GM13977 (cell line): ENCODE measurements around the gene PTBP1.
"Not testable (repeated sequence)": the region's sequence is repeated elsewhere in the genome, so short reads cannot be mapped to it uniquely, and the experiment has no call there.

Experiments
- DNase-seq: peaks from one replicate; pipeline ENCODE4 v3.0.0; 2012; ENCODE audit warnings: low spot score
- CTCF ChIP-seq: IDR thresholded peaks from 2 replicates; pipeline ENCODE4 v1.5.1; 2012; ENCODE audit warnings: mild to moderate bottlenecking, control low read depth; ENCODE audit not compliant: insufficient read depth; ENCODE audit errors: extremely low read depth, missing control alignments
- in situ Hi-C: fragments of 300-500 bp; cut with MboI; formaldehyde crosslinking; loops from one replicate; pipeline ENCODE4 v1.12.0; 2022; ENCODE audit warnings: low sequenced_read_pairs, low pct_unique_long_range_greater_than_20kb, mixed read lengths, inconsistent platforms; ENCODE audit not compliant: unreplicated experiment

The PTBP1 gene

GRCh38 chr19:815775-816499, 18.7 kb downstream of the PTBP1 start:
- in situ Hi-C loops, result no loop called here
- TF ChIP-seq CTCF, result no peak
- no peak for DNase-seq

- in situ Hi-C loops, result no loop called here
- no peak for DNase-seq
- TF ChIP-seq CTCF, result no peak
Observed at GRCh38 chr19:816500-816857, 19.2 kb downstream of the PTBP1 start.

DNA sequence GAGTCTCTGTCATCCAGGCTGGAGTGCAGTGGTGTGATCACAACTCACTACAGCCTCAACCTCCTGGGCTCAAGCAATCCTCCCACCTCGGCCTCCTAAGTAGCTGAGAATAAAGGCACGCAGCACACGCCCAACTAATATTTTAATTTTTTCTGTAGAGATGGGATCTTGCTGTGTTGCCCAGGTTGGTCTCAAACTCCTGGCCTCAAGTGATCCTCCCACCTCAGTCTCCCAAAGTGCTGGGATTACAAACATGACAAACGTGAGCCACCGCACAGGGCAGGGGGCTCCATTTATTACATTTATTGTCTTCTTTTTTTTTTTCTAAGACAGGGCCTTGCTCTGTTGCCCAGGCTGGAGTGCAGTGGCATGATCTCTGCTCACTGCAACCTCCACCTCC, 23.0 kb downstream of the PTBP1 start:
- DNase-seq, in situ Hi-C loops: not testable (repeated sequence)

GRCh38 chr19:821231-821824, 24.1 kb downstream of the PTBP1 start:
- no peak for TF ChIP-seq CTCF
- in situ Hi-C loops, result no loop called here
- peak; percentile 47 for DNase-seq

DNA sequence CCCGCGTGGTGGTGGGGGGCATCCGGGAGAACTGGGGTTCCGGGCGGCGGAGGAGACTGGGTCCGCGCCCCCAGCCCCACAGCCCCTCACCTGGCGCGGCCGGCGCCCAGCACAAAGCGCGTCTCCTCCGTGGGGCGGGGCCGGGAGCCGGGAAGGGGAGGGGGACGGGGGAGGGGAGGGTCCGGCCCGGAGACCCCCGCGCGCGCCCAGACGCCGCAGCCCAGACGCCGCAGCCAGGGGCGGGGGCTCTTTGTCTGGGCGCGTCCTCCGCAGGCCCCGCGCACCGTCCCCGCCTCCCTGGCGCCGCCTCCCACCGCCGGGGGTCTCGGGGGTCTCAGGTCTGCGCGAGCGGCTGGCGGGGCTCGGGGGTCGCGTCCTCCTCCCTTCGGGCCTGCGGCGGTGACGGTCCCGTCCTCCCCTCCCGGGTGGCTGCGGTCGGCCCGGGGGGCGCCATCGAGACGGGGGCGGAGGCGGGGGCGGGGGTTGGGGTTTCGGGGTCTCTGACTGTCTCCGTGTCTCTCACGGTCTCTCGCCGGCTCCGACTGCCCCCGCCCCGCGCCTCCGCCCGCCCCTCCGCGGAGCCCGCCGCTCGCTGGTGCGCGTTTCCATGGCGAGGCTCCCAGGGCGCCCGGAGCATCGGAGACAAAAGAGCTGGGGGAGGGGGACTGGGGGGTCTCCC, 24.7 kb downstream of the PTBP1 start, which contains the start of gene PLPPR3:
PLPPR3 (minus strand) TSS at position 131 of the 679 bp plus-strand sequence. CDS start 396 bp downstream, outside the sequence.
- no peak for TF ChIP-seq CTCF
- DNase-seq, result peak; percentile 48
- in situ Hi-C loops, result no loop called here

DNA sequence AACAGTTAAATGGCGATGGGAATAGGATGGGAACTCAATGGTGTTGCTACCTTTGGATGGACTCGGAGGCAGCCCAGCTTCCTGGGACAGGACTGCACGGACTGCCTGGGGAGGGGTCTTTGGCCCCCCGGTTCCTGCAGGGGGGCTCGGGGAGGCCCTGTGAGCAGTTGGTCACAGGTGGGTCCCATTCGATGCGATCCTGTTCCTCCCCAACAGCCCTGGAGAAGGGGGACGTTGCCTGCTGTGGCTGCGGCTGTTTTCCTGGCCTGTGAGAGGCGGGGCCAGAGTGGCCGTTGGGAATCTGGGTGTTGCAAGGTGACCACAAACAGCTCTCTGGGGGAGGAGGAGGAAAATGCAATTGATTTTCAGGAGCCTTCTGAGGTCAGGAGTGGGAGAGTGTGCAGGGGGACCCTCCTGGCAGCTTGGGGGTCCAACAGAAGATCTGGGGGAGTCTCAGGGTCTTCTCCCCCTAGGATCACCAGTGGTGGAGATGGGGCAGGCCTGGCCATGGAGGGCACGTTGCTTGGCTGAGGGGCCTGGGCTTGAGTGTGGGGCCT, 26.4 kb downstream of the PTBP1 start:
- in situ Hi-C loops, result no loop called here
- DNase-seq, result no peak
- TF ChIP-seq CTCF, result no peak

GRCh38 chr19:824885-825284, 27.6 kb downstream of the PTBP1 start:
- DNase-seq, result no peak
- in situ Hi-C loops, result no loop called here
- no peak for TF ChIP-seq CTCF
